ENCODE data around the gene PLXDC2. TPM values are rescaled to one million over a fixed set of nuclear protein-coding genes. Genes with fewer than 3 reads are reported as not detected.

PLXDC2 gene
- total and polyA plus RNA-seq, 2 donors (not counting 1 experiment from before 2014, with no cell fraction given) = 4.2 to 5.1 TPM

DNA sequence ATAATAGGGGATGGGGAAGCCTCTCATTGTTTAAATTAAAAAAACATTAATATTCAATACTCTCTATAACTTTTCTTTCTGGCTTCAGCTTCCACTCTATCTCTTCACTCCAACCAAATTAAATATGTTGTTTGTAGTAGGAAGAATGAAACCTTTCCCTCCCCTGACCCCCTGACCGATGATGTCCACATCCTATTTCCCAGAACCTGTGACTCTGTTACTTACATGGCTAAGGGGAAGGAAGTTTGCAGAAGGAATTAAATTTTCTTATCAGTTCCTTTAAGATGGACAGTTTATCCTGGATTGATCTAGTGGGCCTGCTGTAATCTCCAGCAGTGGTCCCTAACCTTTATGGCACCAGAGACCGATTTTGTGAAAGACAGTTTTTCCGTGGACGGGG is 130.0 kb downstream of the PLXDC2 start:
- H3K27ac ChIP-seq (ENCODE audit: insufficient read depth, low read length) = no peak overlapping the region
- no peak overlapping the region for H3K4me2 ChIP-seq (ENCODE audit: extremely low read depth, insufficient read depth, low read length)
- H3K36me3 ChIP-seq (ENCODE audit: control insufficient read depth, insufficient read depth, low read length) = no peaks in the 10 kb centered on the region
- no peaks in the 10 kb centered on the region for H4K20me1 ChIP-seq (ENCODE audit: control insufficient read depth, extremely low read depth, insufficient read depth, low read length)
- H3K4me3 ChIP-seq (replicated peaks in 1 of 4; ENCODE audit: control extremely low read depth in 1 of 4, insufficient read depth in 1 of 4, low read depth in 3 of 4, low read length in 4 of 4) = no peak overlapping the region
- no peaks in the 10 kb centered on the region for H3K27me3 ChIP-seq (ENCODE audit: control insufficient read depth, insufficient read depth, low read length)
- H3K4me1 ChIP-seq (ENCODE audit: control insufficient read depth, extremely low read depth, insufficient read depth, low read length) = no peaks in the 10 kb centered on the region
- H2AFZ ChIP-seq (ENCODE audit: low read length) = no peak overlapping the region
- TF ChIP-seq, protein P1, sequence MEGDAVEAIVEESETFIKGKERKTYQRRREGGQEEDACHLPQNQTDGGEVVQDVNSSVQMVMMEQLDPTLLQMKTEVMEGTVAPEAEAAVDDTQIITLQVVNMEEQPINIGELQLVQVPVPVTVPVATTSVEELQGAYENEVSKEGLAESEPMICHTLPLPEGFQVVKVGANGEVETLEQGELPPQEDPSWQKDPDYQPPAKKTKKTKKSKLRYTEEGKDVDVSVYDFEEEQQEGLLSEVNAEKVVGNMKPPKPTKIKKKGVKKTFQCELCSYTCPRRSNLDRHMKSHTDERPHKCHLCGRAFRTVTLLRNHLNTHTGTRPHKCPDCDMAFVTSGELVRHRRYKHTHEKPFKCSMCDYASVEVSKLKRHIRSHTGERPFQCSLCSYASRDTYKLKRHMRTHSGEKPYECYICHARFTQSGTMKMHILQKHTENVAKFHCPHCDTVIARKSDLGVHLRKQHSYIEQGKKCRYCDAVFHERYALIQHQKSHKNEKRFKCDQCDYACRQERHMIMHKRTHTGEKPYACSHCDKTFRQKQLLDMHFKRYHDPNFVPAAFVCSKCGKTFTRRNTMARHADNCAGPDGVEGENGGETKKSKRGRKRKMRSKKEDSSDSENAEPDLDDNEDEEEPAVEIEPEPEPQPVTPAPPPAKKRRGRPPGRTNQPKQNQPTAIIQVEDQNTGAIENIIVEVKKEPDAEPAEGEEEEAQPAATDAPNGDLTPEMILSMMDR (conservative IDR thresholded peaks at IDR 0.05 in 1 of 2, IDR thresholded peaks at IDR 0.05 in 1 of 2; ENCODE audit: low read depth in 1 of 2, low read length in 2 of 2) = no peak
- TF ChIP-seq EZH2 (IDR thresholded peaks at IDR 0.05; ENCODE audit: low read length, missing control alignments) = no peak
- DNase-seq (ENCODE audit: low read depth in 2 of 2) = no peak
- no peaks in the 10 kb centered on the region for H3K9me3 ChIP-seq (ENCODE audit: control insufficient read depth, insufficient read depth, low read depth, low read length)
- no peaks in the 10 kb centered on the region for H3K79me2 ChIP-seq (ENCODE audit: control insufficient read depth, insufficient read depth, low read length)
- H3K9ac ChIP-seq (ENCODE audit: insufficient read depth, low read length) = no peak overlapping the region

DNA sequence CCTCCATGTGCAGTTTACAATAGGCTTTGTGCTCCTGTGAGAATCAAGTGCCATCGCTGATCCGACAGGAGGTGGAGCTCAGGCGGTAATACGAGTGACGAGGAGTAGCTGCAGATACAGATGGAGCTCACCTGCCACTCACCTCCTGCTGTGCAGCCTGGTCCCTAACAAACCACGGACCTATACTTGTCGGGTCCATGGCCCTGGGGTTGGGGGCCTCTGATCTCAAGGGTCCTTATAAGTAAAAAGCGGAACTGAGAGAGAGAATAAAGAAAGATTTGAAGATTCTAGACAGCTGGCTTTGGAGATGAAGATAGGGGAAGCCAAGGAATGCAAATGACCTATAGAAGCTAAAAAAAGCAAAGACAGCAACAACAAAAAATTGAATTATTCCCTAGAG is 130.6 kb downstream of the PLXDC2 start:
- Histone ChIP-seq H3K36me3 (ENCODE audit: control insufficient read depth, insufficient read depth, low read length) (no peaks in the 10 kb centered on the region), H3K9me3 (ENCODE audit: control insufficient read depth, insufficient read depth, low read depth, low read length) (no peaks in the 10 kb centered on the region), H3K4me2 (ENCODE audit: extremely low read depth, insufficient read depth, low read length) (no peak overlapping the region), H3K27ac (ENCODE audit: insufficient read depth, low read length) (no peak overlapping the region), H3K27me3 (ENCODE audit: control insufficient read depth, insufficient read depth, low read length) (no peaks in the 10 kb centered on the region), H3K4me3 (replicated peaks in 1 of 4; ENCODE audit: control extremely low read depth in 1 of 4, insufficient read depth in 1 of 4, low read depth in 3 of 4, low read length in 4 of 4) (no peak overlapping the region), H4K20me1 (ENCODE audit: control insufficient read depth, extremely low read depth, insufficient read depth, low read length) (no peaks in the 10 kb centered on the region), H3K79me2 (ENCODE audit: control insufficient read depth, insufficient read depth, low read length) (no peaks in the 10 kb centered on the region), H2AFZ (ENCODE audit: low read length) (no peak overlapping the region), H3K9ac (ENCODE audit: insufficient read depth, low read length) (no peak overlapping the region), H3K4me1 (ENCODE audit: control insufficient read depth, extremely low read depth, insufficient read depth, low read length) (no peaks in the 10 kb centered on the region)
- TF ChIP-seq EZH2 (IDR thresholded peaks at IDR 0.05; ENCODE audit: low read length, missing control alignments) = no peak
- TF ChIP-seq, protein P1 (conservative IDR thresholded peaks at IDR 0.05 in 1 of 2, IDR thresholded peaks at IDR 0.05 in 1 of 2; ENCODE audit: low read depth in 1 of 2, low read length in 2 of 2) = no peak
- no peak for DNase-seq (ENCODE audit: low read depth in 2 of 2)

DNA sequence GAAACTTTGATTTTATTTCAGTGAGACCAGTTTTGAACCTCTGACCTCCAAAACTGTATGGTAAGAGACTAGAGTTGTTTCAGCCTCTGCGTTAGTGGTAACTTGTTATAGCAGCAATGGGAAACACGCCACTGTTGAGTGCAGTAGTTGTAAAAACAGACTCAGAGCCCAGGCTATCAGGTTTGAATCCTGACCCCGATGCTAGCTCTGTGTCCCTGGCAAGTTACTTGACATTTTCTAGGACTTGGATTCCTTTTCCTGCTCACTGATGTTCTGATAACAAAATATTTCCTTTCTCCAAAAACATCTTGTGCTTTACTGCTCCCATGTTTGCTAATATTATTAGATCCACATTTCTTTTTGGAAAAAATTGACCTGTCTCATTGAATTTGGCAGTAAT is 131.0 kb downstream of the PLXDC2 start:
- no peak for DNase-seq (ENCODE audit: low read depth in 2 of 2)
- Histone ChIP-seq H3K4me2 (ENCODE audit: extremely low read depth, insufficient read depth, low read length) (no peak overlapping the region), H3K79me2 (ENCODE audit: control insufficient read depth, insufficient read depth, low read length) (no peaks in the 10 kb centered on the region), H3K4me1 (ENCODE audit: control insufficient read depth, extremely low read depth, insufficient read depth, low read length) (no peaks in the 10 kb centered on the region), H3K27ac (ENCODE audit: insufficient read depth, low read length) (no peak overlapping the region), H2AFZ (ENCODE audit: low read length) (no peak overlapping the region), H3K27me3 (ENCODE audit: control insufficient read depth, insufficient read depth, low read length) (no peaks in the 10 kb centered on the region), H3K36me3 (ENCODE audit: control insufficient read depth, insufficient read depth, low read length) (no peaks in the 10 kb centered on the region), H3K9me3 (ENCODE audit: control insufficient read depth, insufficient read depth, low read depth, low read length) (no peaks in the 10 kb centered on the region), H3K4me3 (replicated peaks in 1 of 4; ENCODE audit: control extremely low read depth in 1 of 4, insufficient read depth in 1 of 4, low read depth in 3 of 4, low read length in 4 of 4) (no peak overlapping the region), H4K20me1 (ENCODE audit: control insufficient read depth, extremely low read depth, insufficient read depth, low read length) (no peaks in the 10 kb centered on the region), H3K9ac (ENCODE audit: insufficient read depth, low read length) (no peak overlapping the region)
- TF ChIP-seq, protein P1 (conservative IDR thresholded peaks at IDR 0.05 in 1 of 2, IDR thresholded peaks at IDR 0.05 in 1 of 2; ENCODE audit: low read depth in 1 of 2, low read length in 2 of 2) = no peak
